OCI-M2 (cell line): ENCODE data around the gene NFIB.

Experiments used
- DNase-seq: peaks from one replicate; lab custom pipeline; 2025; ENCODE audit not compliant: unreplicated experiment; lab: John Stamatoyannopoulos, UW

NFIB gene

DNA sequence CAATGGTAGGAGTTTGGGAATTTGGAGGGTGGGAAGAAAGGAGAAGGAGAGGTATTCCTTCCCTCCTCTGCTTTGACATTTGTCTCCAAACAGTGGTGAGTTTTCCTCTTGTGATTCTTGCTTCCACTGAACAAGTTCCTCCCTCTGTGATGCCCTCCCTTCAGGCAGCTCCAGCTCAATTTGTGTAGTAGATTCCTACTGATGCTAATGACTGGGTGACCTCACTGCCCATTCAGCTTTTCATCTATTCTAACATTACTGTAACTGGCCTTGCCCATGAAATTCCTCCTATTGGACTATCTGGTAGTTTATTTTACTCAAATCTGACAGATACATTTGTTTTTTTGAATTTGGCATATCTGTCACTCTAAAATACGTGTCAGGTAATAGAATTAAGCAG is 121.4 kb downstream of the NFIB start:
- no peak for DNase-seq

DNA sequence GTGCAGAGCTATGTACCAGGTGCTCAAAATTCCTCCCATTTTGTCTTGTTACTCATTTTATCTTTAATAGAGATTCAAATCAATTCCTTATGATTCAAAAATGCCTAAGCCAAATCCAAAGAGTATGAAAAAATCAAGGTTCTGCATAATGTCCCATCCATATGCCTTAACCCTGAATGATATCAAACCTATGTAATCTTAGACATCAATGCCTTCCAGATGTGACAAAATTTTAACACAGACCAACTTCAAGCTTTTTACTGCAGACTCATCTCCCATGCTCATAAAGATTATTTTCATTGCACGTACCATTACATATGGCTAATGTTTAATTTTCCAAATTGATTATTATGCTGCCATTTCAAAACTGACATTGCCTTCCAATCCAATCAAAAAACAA is 122.4 kb downstream of the NFIB start:
- DNase-seq: no peak

DNA sequence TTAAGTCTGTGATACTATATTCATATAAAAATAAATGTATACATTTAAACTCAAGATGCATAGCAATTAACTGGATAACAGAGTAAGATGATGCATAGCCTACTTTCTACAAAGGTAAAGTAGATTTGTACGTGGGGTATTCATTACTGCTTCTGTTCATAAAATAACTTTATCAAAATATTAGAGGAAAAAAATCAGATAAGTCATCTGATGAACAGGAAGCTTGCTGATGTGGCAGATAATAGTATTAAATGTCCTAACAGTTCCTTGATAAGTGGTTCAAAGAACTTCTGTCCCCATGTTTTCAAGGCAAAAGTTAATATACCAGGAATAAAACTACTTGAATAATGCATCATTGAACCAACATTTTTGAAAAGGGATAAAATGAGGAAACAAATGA is 123.7 kb downstream of the NFIB start:
- no peak for DNase-seq

- DNase-seq: no peak
These were observed 124.4 kb downstream of the NFIB start for GRCh38 chr9:14189578-14189977.

DNA sequence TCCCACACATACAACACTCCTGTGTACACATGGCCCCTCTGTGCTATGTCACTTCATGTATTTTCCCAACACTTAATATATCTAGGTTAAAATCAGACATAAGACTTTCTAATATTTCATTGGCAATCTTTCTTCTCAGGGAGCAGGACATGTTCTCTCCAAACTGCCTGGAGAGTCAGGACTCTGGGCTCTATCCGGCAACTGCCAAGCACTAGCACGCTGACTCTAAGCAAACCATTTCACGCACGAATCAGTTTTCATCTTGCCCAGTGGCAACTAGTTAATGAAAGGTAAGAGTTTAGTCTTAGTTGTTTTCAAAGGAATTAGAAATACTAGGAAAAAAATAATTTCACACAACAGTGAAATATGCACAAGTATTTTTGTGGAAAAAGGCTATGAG is 124.8 kb downstream of the NFIB start:
- no peak for DNase-seq

DNA sequence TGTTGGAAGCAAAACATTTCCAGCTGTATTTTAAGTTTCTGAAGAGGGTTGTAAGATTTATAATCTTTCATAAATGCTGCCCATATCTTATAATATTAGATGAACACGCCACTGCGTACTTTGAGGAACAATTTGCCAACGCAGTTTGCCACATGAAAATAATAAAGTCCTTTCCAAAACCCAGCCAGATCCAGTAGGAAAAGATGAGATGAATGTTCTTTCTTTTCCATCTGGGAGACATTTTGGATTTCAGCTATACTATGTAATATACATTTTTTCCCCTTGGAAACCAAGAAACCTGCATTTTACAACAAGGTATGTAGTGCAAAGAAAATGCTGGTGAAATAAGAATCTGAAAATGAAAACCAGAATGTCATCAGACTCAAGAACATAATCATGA is 125.4 kb downstream of the NFIB start:
- DNase-seq: no peak

DNA sequence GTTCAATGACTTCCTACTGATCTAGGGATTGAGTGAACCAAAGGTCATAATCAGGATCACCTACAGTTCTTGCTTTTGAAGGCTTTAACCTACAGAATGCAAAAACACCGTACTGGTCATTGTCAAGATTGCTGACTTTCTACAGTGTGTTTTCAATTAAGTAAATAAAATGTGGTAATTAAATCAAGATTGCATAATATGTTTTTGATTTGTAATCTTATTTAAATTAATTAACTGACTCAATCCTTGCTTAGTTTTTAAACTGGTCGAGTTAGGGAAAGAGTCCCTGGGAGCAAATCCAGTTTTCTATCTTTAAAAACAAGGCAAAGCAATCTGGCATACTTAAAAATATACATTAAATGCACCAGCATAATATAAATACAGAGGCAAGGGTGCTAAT is 125.9 kb downstream of the NFIB start:
- no peak for DNase-seq

GRCh38 chr9:14186096-14186495 is 127.8 kb downstream of the NFIB start:
- no peak for DNase-seq

DNA sequence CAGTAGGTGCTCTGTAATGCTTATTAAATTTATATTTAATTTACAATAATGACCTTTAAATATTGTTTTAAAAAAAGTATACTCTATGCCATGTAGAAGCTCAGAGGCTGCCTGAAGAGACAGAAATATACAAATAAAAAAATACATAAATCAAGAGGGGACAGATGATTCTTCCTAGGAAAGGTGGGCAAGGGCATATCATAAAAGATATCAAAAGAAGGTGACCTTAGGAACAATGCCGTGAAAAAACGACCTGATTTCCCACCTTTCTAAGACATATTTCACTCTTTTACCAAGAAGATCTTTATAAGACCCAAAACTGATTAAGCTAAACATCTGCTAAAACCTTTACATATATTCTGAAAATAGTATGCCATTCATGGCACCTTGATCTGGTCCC is 128.9 kb downstream of the NFIB start:
- DNase-seq: no peak

DNA sequence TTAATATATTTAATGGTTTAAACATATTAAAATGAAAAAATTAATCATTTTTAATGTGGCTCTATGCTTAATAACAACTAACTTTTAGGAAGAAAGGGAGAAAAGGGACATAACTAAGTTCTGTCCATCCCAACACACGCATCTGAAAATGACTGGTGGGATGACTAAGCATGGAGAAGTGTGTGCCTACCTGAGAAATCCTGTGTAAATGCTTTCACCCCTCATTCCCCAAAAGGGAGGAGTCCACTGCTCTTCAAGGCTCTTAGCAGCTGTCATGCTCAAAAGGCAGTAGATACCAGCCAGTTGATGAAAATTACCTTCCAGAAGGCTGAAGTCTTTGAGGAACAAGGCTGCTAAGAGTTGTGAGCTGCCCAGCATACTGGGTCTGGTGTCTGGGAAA is 130.9 kb downstream of the NFIB start:
- no peak for DNase-seq

DNA sequence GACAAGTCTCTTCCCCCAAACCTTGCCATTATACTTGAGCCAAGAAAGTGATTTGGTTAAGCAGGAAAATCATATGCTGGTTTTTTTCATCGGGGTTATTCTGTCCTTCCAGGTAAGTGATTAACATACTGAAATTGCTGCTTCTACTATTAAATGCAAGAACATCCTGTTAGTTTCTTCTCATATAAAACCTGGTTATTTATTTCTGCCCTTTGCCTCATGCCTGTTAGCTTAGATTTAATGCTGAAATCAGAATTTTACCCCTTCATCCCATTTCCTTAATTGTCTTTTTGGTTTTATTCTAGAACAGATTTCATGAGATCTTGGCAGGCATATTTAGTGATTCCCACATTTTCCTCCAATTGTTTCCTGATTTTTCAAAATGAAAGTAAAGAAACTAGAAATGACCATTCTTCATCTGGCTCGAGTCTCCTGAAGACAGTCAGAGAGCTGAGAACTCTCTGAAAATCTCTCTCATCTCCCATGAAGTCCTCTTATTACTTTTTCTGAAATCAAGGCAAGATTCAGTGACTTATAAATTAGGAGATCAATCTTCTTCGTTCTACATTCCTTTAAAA is 132.9 kb downstream of the NFIB start:
- no peak for DNase-seq

DNA sequence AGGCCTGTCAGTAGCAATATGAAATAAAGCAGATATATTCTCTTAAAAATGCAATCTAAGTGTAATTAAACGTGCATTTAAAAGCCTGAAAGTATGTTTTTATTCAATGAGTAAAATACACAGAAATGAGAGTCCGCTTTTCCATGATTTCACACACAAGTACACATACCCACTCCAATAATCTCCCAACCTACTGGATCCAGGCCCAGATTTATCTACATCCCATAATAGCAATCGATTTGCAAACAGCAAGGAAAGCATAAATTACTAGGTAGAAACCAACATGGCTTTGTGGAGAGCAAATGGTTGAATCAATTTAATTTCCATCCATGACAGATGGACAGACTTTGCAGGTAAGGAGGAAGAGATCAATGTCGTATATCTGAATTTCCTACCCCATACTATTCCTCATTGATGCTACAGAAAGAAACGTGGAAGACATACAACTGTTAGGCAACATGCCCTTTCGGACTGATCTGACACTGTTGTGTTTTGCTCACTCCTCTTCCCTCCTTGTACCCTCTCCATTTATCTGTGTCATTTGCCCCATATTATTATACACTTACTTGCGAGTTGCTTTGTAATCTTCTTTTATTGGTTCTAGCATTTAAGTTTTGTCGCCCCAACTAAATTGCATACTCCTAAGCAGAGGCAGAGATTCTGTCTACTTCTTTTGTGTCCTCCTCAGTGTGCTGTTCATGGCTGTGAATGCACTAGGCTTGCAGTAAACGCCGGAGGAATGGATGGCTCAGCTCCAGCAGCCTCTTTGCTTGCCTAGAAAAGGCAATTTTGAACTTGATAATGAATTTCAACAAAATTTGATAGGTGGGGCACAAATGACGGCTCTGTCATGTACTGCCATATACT is 133.6 kb downstream of the NFIB start:
- DNase-seq: no peak

GRCh38 chr9:14179449-14179848 is 134.5 kb downstream of the NFIB start:
- DNase-seq: no peak

- no peak for DNase-seq
These were observed 138.2 kb downstream of the NFIB start for GRCh38 chr9:14175778-14176177.

GRCh38 chr9:14173713-14174112 is 140.2 kb downstream of the NFIB start:
- no peak for DNase-seq

DNA sequence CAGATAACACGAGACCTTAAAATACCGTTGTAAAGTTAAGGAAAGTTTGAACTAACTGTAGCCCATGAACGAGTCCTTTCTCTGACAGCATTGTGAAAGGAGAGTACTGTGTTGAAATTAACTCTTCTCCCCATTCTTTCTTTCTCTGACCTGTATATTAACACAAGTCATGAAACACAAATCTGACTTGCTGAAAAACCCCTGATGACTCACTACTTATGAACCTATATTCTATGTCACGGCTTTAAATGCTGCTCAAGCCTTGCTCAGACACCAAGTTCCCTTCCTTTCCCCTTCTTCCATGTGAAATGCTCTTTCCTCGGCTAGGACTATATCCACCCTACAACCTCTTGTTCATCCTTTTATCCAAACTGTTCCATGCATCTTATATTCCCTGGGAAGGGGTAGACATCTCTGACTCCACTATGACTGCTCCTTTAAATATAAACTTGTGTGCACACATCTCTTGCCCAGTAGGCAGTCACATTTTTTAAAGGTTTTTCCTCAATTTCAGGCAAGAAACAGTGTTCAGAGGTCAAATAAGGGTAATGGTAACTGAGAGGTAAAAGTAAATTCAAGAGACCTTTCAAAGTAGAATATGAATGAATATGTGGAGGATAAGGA is 142.9 kb downstream of the NFIB start:
- no peak for DNase-seq

DNA sequence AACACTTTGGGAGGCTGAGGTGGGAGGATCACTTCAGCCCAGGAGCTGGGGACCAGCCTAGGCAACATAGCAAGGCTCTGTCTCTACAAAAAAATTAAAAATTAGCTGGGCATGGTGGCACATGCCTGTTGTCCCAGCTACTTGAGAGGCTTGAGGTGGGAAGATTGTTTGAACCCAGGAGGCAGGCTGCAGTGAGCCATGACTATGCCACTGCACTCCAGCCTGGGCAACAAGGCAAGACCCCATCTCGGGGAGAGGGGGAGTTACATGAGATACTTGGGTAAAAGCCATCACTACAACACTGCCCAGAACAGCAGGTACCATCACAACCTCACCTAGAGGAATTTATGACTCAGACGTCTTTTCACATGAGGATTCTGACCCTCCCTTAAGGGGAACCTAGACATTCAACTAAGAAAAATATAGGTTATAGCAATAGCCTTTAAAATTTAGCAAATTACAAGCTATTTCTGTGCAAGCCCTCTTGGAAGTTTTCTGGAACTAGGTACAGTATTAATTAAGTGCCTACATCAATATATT is 143.5 kb downstream of the NFIB start:
- no peak for DNase-seq

DNA sequence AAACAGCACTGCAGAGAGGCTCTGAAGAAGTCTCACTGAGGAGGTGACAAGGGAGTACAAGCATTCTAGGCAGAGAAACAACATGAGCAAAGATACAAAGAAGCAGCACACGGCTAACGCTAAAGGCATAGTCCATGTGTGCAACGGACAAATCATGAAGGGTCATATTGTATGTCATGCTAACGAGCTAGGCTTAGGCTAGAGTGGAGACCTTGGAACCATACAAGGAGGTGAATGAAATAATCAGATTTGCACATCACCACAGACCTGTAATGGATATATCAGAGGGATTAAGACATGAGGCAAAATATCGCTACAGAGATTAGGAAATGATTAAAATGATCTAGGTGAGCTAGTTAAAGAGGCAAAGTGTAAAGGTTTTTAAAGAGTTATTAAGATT is 145.6 kb downstream of the NFIB start:
- DNase-seq: no peak

DNA sequence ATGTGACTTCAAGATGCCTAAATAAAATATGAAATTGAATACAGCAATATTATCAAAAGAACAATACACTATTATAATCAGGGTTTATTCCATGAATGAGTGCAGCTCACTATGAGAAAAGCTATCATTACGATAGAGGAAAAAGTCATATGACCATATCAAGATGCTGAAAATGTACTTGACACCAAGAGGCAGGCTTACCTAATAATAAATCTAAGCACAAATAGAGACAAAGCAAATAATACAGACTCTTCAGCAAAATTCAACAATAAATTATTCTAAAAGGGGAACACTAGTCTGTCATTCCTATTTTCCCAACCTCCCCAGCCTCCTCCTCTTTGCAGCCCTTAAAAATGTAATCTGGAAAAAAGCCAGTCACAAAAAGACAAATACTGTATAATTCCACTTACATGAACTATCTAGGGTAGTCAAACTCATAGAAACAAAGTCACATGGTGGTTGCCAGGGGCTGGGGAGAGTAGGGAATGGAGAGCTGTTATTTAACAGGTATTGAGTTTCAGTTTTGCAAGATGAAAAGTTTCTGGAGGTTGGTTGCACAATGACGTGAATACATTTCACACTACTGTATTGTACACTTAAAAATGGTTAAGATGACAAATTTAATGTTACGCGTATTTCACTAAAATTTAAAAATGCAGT is 148.4 kb downstream of the NFIB start:
- DNase-seq: no peak

DNA sequence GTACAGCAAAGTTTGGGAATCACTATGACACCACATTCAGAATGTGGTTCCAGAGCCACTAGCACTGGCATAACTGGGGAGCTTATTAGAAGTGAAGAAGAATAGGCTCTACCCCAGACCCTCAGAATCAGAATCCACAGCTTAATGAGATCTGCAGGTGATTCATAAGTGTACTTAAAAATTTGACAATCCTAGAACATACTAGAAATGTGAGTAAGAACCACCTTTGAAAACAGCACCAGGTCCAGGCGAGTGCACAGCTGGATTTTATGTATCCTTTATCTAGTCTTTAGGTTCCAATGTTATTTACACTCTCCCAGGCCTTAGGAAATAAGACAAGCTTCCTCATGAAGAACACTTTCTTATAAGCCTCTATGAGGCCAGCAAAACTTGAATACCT is 149.0 kb downstream of the NFIB start:
- DNase-seq: no peak

DNA sequence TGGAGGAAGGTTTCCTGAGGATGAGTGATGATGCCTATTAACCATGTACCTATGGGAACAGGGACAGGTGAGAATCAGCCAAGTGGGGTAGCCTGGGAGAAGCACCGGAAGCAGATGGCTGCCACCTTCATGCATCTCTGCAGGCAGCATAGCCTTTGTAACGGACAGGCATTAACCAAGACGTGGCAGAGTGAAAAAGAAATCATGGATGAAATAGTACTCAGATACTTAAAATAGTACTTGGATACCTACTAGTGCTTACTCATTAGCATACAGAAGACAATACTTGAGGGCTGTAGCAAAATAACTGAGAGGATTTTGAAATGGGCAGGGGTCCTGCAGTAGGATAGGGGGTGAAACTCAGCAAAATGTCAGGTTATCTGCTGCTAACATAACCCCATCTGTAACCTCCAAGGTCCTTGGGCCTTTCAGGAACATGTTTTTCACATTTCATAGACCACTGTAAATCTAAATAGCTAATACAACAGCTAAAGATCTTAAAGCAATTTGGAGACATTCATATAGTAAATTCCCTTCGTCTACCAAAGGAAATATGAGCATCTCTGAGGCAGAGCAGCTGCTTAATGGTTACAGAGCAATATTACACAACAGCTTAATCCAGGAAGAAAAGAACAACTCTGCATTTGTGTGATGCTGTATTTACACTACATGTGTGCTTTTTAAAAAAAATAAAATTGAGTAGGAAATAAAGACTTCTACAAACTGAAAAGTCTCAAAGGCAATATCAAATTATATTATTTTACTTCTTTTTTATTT is 154.3 kb downstream of the NFIB start:
- no peak for DNase-seq
